ENCODE data around the gene OR8D4. TPM values are rescaled to one million over a fixed set of nuclear protein-coding genes. Genes with fewer than 3 reads are reported as not detected.

OR8D4 gene
- total RNA-seq, 2 experiments from 2014 or later, result not detected

DNA sequence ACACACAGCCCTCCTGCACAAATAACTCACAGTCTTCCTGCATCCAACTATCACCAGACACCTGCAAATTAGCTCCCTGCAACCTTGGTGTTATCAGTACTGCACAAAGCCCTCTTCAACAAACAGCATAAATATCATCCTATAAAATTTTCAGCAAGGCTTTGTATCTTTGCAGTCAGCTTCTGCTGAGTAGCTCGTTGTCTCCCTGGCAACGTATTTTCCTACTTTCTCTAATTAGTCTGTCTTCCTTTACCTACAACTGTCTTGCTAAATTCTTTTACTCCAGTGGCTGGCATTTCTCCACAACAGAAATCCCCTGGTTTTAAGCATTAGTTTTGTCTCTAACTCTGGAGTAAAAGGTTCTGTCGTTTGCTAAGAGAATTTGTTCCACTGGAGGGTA, 3.9 kb downstream of the OR8D4 start:
- no peak overlapping the region for H3K27ac Mint-ChIP-seq
- ATAC-seq, result no peak
- ChIA-PET POLR2A (no interaction called here), CTCF (no interaction called here)
- peaks cover 6% of the 10 kb centered on the region for H3K27me3 Mint-ChIP-seq
- no peaks in the 10 kb centered on the region for H3K9me3 Mint-ChIP-seq (ENCODE audit: low read depth)
- H3K4me3 Mint-ChIP-seq, result no peak overlapping the region
- intact Hi-C loops (cut with DNase I, micrococcal nuclease), result no loop called here
- no peaks in the 10 kb centered on the region for H3K4me1 Mint-ChIP-seq
- no peak for DNase-seq
- no peaks in the 10 kb centered on the region for H3K36me3 Mint-ChIP-seq (ENCODE audit: low read depth)

DNA sequence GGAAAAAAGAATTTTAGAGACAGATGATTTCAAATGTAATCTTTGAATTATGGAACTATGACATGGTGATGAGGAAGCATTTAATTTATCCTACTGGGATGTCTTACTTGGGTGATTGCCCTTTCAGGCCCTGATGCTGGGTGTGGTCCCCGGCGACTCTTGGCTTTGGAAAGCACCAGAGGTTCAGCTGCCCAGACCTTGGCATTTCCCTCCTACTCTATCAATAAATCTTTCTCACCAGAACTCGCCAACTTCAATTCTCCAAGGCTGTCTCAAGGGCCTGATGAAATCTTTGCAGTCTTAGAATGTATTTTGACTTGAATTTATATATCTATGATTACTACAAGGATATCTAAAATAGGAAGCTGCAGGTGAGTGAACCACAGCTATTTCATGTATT, 19.0 kb downstream of the OR8D4 start:
- ATAC-seq (no peak), DNase-seq (no peak)
- ChIA-PET POLR2A (no interaction called here), CTCF (interaction anchor here (0.7 to 1.1 kb wide), 2 partner anchors 8 to 25 kb away, joined by 3 read pairs; no protein-coding TSS in a partner anchor)
- intact Hi-C loops (cut with DNase I, micrococcal nuclease), result no loop called here
- no peaks in the 10 kb centered on the region for H3K27me3 Mint-ChIP-seq
- H3K36me3 Mint-ChIP-seq (ENCODE audit: low read depth), result no peaks in the 10 kb centered on the region
- H3K9me3 Mint-ChIP-seq (ENCODE audit: low read depth), result no peaks in the 10 kb centered on the region
- no peak overlapping the region for H3K4me3 Mint-ChIP-seq
- no peaks in the 10 kb centered on the region for H3K4me1 Mint-ChIP-seq
- H3K27ac Mint-ChIP-seq, result no peak overlapping the region

GRCh38 chr11:123924027-123924426, 22.1 kb downstream of the OR8D4 start:
- H3K27ac Mint-ChIP-seq, result no peak overlapping the region
- no peaks in the 10 kb centered on the region for H3K36me3 Mint-ChIP-seq (ENCODE audit: low read depth)
- H3K27me3 Mint-ChIP-seq, result no peaks in the 10 kb centered on the region
- no peak for ATAC-seq
- intact Hi-C loops (cut with DNase I, micrococcal nuclease), result no loop called here
- no peaks in the 10 kb centered on the region for H3K9me3 Mint-ChIP-seq (ENCODE audit: low read depth)
- ChIA-PET CTCF (no interaction called here), POLR2A (no interaction called here)
- H3K4me3 Mint-ChIP-seq, result no peak overlapping the region
- no peak for DNase-seq
- no peaks in the 10 kb centered on the region for H3K4me1 Mint-ChIP-seq

- ATAC-seq (no peak), DNase-seq (no peak)
- Mint-ChIP-seq H3K27me3 (no peaks in the 10 kb centered on the region), H3K9me3 (ENCODE audit: low read depth) (no peaks in the 10 kb centered on the region), H3K36me3 (ENCODE audit: low read depth) (no peaks in the 10 kb centered on the region), H3K27ac (no peak within 1 kb of the TSS), H3K4me3 (no peak within 1 kb of the TSS), H3K4me1 (no peaks in the 10 kb centered on the region)
- CTCF ChIA-PET, result no interaction called here
- POLR2A ChIA-PET, result no interaction called here
- intact Hi-C loops (cut with DNase I, micrococcal nuclease), result no loop called here
Measured at GRCh38 chr11:123939317-123939716, 37.4 kb downstream of the OR8D4 start, which contains the start of gene OR4D5. Gene OR4D5 (plus strand): TSS chr11:123939617. CDS start chr11:123939617, 0 bp downstream.

GRCh38 chr11:123942413-123942812, 40.4 kb downstream of the OR8D4 start:
- ATAC-seq, result no peak
- H3K27ac Mint-ChIP-seq, result no peak overlapping the region
- H3K9me3 Mint-ChIP-seq (ENCODE audit: low read depth), result no peaks in the 10 kb centered on the region
- ChIA-PET POLR2A (no interaction called here), CTCF (no interaction called here)
- H3K4me3 Mint-ChIP-seq, result no peak overlapping the region
- H3K27me3 Mint-ChIP-seq, result peaks cover 4% of the 10 kb centered on the region
- H3K4me1 Mint-ChIP-seq, result no peaks in the 10 kb centered on the region
- H3K36me3 Mint-ChIP-seq (ENCODE audit: low read depth), result no peaks in the 10 kb centered on the region
- intact Hi-C loops (cut with DNase I, micrococcal nuclease), result no loop called here
- no peak for DNase-seq

GRCh38 chr11:123943738-123944137, 41.8 kb downstream of the OR8D4 start, which contains the start of gene OR6T1:
Gene OR6T1 (minus strand): TSS chr11:123943838. CDS start chr11:123943838, 0 bp downstream.
- intact Hi-C loops (cut with DNase I, micrococcal nuclease), result no loop called here
- POLR2A ChIA-PET, result no interaction called here
- CTCF ChIA-PET, result no interaction called here
- Mint-ChIP-seq H3K4me3 (no peak within 1 kb of the TSS), H3K27ac (no peak within 1 kb of the TSS), H3K4me1 (no peaks in the 10 kb centered on the region), H3K9me3 (ENCODE audit: low read depth) (no peaks in the 10 kb centered on the region), H3K27me3 (peaks cover 4% of the 10 kb centered on the region), H3K36me3 (ENCODE audit: low read depth) (no peaks in the 10 kb centered on the region)
- DNase-seq (no peak), ATAC-seq (no peak)

DNA sequence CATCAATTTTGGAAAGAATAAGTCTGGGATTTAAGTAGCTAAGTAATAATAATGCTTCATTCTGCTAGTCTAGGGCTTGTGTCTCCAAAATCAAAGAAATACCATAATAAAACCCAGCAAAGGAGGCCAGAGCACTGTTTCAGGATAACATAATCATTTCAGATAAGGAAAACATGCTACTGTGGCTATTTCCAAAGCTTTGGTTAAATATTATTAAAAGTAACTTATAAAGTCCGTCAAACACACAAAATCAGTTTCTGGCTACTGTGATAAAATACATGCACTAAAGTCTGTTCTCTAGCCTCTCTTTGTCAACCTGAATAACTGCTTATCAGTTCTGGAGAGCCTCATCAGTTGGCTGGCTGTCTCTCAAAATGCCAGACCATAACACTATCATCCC, 43.2 kb downstream of the OR8D4 start:
- Mint-ChIP-seq H3K4me1 (no peaks in the 10 kb centered on the region), H3K9me3 (ENCODE audit: low read depth) (no peaks in the 10 kb centered on the region), H3K27me3 (peaks cover 4% of the 10 kb centered on the region), H3K27ac (no peak overlapping the region), H3K36me3 (ENCODE audit: low read depth) (no peaks in the 10 kb centered on the region), H3K4me3 (no peak overlapping the region)
- DNase-seq (no peak), ATAC-seq (no peak)
- ChIA-PET CTCF (no interaction called here), POLR2A (no interaction called here)
- intact Hi-C loops (cut with DNase I, micrococcal nuclease), result no loop called here

- DNase-seq, result no peak
- Mint-ChIP-seq H3K27ac (no peak overlapping the region), H3K4me1 (no peaks in the 10 kb centered on the region), H3K36me3 (ENCODE audit: low read depth) (no peaks in the 10 kb centered on the region), H3K9me3 (ENCODE audit: low read depth) (no peaks in the 10 kb centered on the region), H3K4me3 (no peak overlapping the region), H3K27me3 (peaks cover 7% of the 10 kb centered on the region)
- POLR2A ChIA-PET, result no interaction called here
- ATAC-seq, result no peak
- CTCF ChIA-PET, result no interaction called here
- intact Hi-C loops (cut with DNase I, micrococcal nuclease), result no loop called here
Measured at GRCh38 chr11:123956752-123957151, 54.8 kb downstream of the OR8D4 start.

Other genes starting within 250 kb of the OR8D4 start
- gene SCN3B, start 247.5 kb upstream of the OR8D4 start, total RNA-seq, result not detected
- 10 to 100 TPM in 1 of 2 experiments, 1 to 10 TPM in 1; 9.5 to 12.1 TPM for gene ZNF202, start 160.5 kb upstream of the OR8D4 start, total RNA-seq
- gene OR6X1, start 147.6 kb upstream of the OR8D4 start, total RNA-seq, result not detected
- not detected for gene OR6M1, start 95.8 kb upstream of the OR8D4 start, total RNA-seq
- not detected for gene TMEM225, start 16.5 kb upstream of the OR8D4 start, total RNA-seq
- not detected for gene OR4D5, start 37.5 kb downstream of the OR8D4 start, total RNA-seq
- gene OR6T1, start 41.7 kb downstream of the OR8D4 start, total RNA-seq, result not detected
- not detected for gene OR10S1, start 75.6 kb downstream of the OR8D4 start, total RNA-seq
- gene OR10G6, start 93.0 kb downstream of the OR8D4 start, total RNA-seq, result not detected
- not detected for gene OR10G4, start 110.8 kb downstream of the OR8D4 start, total RNA-seq
- not detected for gene OR10G9, start 120.8 kb downstream of the OR8D4 start, total RNA-seq
- not detected for gene OR10G8, start 124.6 kb downstream of the OR8D4 start, total RNA-seq
- gene OR10G7, start 139.2 kb downstream of the OR8D4 start, total RNA-seq, result not detected
- 1 to 10 TPM; 8.6 to 8.8 TPM for gene VWA5A, start 213.3 kb downstream of the OR8D4 start, total RNA-seq